ENCODE data around the gene FAXC.

DNA sequence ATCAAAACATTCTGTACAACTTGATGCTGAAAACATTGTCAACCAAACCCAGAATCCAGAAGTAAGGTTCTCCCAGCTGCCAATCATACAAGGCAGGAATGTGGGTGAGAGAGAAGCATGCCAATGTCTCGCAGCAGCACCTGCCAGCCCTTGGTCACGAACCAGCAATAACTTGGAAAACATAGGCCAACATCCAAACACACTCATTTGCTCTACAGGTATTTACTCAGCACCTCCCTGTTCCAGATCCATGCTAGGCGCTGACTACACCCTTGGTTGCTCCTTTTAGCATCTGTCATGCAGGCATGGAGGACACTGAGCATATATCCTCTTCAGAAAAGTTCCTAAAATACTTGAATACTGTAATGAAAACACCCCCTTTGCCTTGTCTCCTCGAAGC is 63.6 kb downstream of the FAXC start:
- TF ChIP-seq, protein P1, sequence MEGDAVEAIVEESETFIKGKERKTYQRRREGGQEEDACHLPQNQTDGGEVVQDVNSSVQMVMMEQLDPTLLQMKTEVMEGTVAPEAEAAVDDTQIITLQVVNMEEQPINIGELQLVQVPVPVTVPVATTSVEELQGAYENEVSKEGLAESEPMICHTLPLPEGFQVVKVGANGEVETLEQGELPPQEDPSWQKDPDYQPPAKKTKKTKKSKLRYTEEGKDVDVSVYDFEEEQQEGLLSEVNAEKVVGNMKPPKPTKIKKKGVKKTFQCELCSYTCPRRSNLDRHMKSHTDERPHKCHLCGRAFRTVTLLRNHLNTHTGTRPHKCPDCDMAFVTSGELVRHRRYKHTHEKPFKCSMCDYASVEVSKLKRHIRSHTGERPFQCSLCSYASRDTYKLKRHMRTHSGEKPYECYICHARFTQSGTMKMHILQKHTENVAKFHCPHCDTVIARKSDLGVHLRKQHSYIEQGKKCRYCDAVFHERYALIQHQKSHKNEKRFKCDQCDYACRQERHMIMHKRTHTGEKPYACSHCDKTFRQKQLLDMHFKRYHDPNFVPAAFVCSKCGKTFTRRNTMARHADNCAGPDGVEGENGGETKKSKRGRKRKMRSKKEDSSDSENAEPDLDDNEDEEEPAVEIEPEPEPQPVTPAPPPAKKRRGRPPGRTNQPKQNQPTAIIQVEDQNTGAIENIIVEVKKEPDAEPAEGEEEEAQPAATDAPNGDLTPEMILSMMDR (IDR thresholded peaks at IDR 0.05) = no peak
- no peak for TF ChIP-seq EZH2phosphoT487 (IDR thresholded peaks at IDR 0.05)
- TF ChIP-seq EZH2 (IDR thresholded peaks at IDR 0.05) = no peak

Measured in neural progenitor cell (in vitro differentiated cells).